IPS-NIHi7 (cell line): ENCODE data around the gene RPL26.
"Not testable (repeated sequence)": the region's sequence is repeated elsewhere in the genome, so short reads cannot be mapped to it uniquely, and the experiment has no call there.

Experiments used
- DNase-seq: peaks from one replicate; pipeline ENCODE4 v3.0.0; 2012; ENCODE audit warnings: mixed read lengths; ENCODE audit errors: extremely low spot score

The RPL26 gene

DNA sequence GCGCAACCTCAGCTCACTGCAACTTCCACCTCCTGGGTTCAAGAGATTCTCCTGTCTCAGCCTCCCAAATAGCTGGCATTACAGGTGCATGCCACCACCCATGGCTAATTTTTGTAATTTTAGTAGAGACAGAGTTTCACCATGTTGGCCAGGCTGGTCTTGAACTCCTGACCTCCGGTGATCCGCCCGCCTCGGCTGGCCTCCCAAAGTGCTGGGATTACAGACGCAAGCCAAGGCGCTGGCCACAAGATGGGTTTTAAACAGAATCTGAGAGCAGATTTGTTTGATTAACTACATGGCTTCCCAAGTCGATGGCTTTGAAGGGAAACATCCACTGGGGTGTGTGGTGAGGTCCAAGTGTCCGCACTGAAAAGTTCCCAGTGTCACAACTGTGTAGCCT lies 11.5 kb upstream of the RPL26 start:
- not testable (repeated sequence) for DNase-seq

DNA sequence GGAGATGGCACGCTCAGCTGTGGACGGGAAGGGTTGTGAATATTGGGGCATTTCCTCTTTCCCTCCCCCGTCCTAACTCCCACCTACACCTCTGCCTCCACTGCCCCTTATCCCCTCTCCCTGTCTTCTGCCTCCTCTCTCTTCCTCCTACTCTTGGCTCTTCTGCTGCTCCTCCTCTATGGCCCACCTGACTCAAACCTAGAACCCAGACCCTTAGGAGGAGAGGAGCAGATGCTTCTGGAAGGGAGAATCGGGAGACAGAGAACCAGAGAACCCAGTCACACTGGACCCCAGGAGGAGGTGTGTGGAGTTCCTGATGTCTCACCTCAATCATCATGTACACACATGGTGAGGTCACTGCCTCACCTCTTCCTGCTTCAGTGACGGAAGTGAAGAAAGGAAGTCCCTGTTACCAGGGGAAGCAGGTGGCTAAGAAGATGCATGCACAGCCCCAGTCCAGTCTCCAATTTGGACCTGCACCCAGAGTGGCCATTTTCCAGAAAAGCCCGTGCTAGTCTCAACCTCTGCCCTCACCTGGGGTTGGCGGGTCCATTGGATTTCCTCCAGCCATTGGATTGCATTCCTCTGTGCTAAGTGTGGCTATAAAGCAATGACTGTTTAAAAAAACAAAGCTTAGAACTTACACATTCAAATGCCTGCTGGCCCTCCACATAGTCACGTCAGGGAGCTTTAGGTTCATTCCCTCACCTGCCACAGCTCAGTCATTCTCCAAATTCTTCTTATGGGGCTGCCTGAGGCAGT lies 10.7 kb upstream of the RPL26 start:
- DNase-seq: no peak

DNA sequence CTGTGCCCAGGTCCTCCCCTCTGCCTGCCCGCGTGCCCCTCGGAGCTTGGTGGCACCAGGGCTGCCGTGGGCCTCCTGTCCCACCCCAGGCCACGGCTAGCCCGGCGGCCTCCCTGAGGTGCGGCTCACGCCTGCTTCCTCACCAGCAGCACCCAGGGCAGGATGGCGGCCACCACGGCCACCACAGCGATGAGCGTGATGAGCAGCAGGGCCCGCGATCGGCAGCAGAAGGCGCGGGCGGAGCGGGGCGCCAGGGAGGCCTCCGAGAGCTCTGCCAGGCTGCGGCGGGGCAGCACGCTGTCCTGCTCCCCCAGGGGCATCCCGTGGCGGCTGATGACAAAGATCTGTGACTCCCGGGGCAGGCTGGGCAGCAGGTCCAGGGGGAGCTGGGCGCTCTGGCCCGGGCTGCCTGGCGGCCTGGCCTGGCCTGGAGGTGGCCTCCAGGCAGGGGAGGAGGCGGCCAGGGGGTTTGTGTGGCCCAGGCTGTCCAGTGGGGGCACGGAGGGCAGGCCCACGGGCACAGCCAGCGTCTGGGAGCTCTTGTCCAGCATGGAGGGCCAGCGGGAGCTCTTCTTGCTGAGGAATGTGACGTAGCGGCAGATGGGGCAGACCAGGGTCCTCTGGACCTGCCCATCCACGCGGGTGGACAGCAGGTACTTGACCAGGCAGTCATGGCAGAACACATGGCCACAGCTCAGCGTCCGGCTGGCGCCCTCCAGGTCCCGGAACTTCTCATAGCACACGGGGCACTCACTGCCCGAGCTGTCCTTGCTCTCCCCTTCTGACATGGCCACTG lies 9.9 kb upstream of the RPL26 start:
- no peak for DNase-seq

DNA sequence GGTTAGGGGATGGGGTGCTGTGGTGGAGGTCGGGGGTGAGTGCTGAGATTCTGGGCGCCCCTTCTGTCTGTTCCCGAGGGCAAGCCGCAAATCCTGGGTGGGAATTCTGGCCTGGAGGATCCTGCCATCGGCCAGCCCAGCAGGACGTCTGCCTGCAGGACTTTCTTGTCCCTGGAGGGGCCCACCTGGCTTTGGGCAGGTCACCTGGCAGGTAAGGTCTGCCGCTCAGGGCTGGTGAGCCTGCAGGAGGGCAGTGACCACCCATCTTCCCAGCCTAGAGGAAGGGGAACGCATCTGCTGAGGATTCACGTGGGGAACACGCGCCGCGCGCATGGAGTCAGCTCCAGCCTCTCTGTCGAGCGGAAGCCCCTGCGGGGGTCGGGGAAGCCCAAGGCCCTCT lies 9.3 kb upstream of the RPL26 start:
- no peak for DNase-seq

DNA sequence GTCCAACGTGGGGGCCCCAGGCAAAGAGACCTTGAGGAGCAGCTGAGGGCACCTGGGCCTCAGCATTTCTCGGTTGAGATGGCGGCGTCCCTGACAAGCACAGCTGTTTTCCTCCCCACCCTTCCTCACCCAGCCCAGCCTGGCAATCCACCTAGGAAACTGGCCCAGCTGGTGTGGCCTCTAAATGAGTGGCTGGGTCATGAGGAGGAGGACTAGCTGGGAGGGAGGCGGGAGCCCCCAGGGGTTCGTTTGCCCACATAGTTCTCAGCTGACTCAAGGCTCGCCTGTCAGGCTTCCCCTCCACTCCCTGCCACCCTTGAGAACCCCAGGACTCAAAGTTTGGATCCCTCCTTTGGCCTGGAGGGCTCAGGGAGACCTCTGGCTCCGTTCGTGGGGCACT lies 8.7 kb upstream of the RPL26 start:
- no peak for DNase-seq

DNA sequence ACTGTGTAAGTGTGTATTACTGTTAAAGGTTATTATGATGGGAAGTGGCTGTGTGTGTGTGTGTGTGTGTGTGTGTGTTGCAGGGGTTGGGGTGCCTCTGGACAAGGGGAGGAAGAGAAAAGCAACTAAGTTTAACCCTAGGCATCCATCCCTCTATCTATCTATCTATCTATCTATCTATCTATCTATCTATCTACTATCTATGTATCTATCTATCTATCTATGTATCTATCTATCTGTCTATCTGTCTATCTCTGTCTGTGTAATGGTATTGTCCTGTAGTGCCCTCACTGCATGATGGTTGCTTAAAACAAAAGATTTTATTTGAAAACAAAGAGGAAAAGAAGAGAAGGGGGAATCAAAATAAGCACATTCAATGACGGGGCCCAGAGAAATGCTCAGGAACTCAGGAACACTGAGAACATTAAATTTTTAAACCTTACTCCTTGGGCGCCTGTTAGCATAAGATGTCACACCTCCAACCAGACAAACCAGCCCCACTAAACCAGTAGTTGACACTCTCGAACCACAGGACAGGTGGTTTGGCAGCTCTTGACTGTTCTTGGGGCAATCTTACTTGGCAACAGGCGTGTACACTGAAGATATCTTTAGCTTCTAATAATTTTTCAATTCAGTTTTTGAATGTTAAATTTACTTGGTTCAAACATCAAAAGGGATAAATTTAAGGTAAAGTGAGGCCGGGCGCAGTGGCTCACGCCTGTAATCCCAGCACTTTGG lies 5.1 kb upstream of the RPL26 start:
- DNase-seq: no peak

DNA sequence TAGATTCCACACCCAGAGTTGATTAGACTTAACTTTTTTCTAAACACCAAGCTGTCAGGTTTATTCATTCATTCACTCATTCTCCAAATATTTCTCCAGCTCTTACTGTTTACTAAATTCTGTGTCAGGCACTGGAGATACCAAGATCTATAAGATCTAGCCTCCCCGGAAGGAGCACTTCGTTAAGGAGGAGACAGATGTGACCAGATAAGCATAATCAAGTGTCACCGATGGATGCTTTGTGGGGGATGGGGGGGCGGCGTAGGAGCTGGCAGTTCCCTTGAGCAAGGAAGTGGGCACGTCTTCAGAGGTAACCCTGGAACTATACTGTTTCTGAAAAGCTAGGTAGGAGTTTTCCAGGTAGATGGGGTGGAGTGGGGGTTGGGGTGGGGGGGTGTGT lies 3.8 kb upstream of the RPL26 start:
- no peak for DNase-seq

DNA sequence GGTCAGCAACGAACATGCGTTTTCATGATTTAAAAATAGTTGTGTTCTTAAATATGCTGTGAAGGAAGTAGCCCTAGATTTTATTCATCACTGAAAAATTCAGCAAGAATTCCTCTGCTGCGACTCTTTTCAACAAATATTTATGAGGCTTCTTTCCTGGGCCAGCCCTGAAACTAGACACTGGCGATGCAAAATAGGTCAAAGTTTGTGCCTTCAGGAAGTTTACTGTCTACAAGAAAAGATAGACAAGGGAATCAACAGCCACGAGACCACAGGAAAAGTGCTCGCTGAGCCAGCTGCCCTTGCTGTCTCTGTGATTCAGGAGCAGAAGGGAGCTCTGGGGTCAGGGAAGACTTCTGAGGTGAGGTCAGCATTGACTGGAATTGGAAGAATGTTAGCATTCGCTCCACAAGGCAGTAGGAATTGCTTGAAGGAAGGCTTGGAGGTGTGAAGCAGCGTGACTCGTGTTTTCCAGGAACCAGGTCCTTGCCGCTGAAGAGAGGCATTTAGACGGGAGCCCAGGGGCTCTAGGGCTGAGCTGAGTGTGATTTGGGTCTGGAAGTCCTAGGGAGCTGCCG lies 1.9 kb upstream of the RPL26 start:
- peak; percentile 61 for DNase-seq

DNA sequence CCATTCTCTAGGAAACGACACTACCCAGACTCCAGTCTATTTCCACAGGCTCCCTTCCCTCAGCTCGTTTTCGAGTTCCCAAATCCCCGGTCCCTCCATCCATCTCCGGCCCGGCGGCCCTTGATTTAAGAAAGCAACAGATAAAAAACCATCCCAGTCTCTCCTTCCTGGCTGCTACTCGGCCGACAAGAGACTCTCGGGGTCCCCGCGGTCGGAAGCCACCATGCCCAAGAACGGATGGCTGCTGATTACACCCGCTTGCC lies 182 bp downstream of the RPL26 start:
- no peak for DNase-seq

DNA sequence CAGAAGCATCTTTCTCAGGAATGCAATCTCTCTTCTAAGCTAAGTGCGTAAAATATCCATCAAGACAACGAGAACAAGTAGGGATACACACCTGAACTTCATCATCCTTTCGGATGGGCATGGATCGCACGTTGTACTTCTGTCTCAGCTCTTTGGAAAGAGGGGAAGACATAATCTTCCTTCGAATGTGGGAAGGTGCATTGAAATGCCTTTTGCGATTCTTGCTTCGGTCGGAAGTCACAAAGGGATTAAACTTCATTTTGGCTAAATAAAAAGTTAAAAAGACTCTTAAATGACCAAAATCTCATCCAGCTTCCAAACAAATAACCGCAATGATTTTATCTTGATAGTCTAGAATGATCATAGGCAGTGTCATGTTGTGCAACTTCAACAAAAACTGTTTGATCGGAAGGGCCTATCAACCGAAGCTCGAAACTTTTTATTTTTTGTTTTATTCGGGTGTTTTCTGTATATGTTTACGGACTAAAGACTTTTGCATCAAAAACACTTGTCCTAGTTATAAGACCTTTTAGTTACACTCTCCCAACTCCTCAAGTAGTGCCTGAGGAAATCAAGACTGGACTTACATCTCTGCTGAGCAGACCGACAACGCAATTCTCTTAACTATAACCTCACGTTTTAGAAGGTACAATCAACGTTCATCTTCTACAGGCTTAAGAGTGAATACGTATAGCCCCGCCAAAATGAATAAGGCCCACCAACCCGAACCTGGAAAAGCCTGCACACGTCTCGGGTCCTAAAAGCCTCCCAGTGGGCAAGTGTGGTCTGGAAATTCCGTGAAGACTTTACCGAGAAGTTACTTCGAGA lies 727 bp downstream of the RPL26 start:
- DNase-seq: no peak

DNA sequence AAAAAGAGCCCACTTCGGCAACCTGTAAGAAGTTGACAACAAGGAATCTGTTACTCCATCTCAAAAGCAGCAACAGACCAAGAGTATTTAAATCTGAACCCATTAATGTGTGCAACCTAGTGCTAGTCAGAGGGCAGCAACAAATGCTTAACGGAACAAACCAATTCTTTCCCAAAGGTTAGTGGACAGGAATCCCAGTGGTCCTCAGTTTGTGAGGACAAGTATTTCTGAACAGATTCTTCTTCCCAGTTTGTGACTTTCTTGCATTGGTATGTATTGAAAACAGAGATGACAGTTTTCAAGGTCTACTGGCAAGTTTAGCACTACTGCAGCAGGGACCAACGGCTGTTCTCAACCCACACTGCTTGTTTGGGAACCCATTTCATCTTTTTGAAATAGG lies 2.9 kb downstream of the RPL26 start:
- DNase-seq: no peak

DNA sequence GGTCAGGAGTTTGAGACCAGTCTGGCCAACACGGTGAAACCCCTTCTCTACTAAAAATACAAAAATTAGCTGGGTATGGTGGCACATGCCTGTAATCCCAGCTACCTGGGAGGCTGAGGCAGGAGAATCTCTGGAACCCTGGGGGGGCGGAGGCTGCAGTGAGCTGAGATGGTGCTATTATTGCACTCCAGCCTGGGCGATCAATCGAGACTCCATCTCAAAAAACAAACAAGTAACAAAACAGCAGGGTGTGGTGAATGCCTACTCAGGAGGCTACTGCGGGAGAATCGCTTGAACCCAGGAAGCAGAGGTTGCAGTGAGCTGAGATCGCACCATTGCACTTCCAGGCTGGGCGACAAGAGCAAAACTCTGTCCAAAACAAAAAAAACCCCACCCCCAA lies 4.9 kb downstream of the RPL26 start:
- not testable (repeated sequence) for DNase-seq

DNA sequence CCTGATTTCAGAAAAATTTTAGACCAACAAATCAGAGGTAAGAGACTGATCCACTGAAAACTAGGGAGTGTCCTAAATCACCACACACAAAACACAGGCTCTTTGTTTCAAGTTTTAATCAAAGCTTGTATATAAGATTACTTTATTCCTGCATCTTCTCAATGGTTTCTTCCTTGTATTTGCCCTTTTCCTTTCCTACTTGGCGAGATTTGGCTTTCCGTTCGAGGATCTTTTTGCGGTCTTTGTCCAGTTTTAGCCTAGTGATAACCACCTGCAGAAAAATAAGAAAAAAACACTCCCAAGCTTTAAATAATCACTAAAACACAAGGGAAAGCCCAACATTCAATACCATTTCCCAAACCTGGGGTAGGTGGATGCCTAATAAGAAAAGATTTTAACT lies 5.6 kb downstream of the RPL26 start:
- DNase-seq: no peak

DNA sequence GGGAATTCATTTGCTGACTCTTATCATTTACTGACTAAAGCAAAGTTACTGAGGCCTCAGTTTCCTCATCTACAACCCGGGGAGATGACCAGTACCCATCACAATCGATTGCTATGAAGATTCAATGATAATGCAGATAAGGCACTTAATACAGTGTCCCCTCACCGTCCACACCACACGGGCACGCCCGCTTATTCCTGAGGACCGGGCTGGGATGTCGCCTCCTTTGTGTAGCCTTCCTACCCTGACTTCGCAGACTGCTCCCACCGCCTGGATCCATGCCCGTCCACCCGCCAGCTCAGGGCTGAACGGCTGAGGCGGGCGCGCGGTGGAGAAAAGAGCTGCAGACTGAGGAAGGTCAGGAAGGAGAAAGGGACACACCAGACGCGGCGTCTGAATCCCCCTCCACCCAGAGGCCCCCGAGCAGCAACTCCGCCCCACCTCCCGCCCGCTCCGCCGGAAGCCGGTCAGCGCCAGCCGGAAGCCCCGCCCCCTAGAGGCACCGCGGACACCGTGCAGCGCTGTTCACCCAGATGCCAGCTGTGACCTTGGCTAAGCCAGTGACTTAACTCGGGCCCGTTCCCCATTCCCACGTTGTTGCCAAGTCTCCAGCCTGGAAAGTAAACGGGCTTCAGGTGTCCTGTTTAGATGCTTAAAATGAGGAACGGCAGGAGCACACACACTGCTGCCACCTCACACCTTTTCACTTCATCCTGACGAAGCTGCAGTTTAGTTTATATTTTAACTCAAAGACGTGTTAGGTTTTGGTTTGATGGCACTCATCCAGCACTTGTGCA lies 6.5 kb downstream of the RPL26 start, which contains the start of gene KRABD2:
TSS of gene KRABD2 (minus strand) at position 434 of the 797 bp plus-strand sequence.
- peak; percentile 98 for DNase-seq

DNA sequence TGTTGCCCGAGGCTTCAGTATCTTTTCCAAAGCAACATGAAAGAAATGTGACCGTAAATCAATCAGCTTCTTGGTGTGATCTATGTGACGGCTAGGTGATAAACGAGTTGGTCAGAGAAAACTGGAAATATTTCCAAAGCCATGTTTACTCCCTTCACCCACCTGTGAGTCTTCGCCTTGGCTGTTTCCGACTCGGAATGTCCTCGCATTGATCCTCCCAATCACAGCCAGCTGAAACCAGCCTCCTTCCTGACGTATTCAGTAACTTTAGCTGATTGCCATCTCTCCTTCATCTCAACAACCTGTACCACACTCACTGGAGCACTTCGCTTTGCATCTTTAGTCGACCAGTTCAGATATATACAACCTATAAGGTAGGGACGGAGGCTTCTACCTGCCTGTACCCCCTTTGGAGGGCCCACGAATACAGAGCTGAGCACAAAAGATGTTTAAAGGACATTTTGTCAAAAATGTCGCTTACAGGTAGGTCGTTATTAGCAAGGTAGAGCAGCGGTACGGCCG lies 7.2 kb downstream of the RPL26 start:
- no peak for DNase-seq

DNA sequence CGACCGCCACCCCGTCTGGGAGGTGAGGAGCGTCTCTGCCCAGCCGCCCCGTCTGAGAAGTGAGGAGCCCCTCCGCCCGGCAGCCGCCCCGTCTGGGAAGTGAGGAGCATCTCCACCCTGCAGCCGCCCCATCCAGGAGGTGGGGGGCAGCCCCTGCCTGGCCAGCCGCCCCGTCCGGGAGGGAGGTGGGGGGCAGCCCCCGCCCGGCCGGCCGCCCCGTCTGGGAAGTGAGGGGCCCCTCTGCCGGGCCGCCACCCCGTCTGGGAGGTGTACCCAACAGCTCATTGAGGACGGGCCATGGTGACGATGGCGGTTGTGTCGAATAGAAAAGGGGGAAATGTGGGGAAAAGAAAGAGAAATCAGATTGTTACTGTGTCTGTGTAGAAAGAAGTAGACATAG lies 9.1 kb downstream of the RPL26 start:
- DNase-seq: not testable (repeated sequence)

DNA sequence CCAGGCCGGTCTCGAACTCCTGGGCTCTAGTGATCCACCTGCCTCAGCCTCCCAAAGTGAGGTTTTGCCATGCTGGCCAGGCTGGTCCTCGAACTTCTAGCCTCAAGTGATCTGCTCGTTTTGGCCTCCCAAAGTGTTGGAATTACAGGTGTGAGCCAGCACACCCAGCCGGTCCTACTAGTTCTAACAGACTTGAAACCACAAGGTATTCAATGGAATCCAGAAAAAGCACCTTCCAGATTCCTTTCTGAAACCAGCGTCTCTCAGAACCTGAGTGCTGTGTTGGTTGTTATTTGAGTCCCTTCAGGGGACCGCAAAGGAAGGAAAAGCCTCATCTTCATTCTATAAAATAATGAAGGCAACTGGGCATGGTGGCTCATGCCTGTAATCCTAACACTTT lies 10.6 kb downstream of the RPL26 start:
- DNase-seq: no peak

DNA sequence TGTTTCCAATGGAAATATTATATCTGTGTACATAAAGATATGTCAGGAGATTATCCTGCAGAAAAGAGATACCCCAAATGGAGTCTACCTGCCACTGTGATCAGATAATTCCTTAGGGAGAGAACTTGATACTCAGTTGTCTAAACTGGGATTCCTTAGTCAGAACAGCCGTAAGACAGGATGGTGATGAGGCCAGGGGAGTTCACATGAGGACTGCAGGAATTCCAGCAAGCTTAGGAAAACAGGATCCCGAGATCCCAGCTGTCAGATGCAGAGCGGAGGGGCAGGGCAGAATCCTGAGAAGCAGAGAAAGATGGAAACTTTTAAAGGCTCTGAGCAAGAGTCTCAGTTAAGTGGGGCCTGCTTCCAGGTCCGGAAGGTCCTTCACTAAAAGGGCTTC lies 11.2 kb downstream of the RPL26 start:
- DNase-seq: no peak

DNA sequence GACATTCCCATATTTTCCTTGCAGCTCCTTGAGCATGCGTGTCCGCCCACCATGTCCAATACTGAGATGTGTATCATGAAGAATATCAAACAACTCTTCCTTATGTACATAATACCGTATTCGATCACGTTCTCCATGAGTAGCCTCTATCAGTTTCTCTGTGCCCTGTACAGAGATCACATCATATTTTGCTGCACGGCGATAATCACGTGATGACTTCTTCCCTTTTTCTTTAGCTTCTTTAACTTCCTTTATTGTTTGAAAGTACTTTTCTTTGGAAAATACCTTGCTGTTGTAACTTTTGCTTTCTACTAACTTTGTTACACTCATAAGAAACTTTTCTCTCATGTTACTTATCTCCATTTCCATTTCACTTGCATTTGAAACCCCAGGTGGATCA lies 13.0 kb downstream of the RPL26 start:
- DNase-seq: no peak

DNA sequence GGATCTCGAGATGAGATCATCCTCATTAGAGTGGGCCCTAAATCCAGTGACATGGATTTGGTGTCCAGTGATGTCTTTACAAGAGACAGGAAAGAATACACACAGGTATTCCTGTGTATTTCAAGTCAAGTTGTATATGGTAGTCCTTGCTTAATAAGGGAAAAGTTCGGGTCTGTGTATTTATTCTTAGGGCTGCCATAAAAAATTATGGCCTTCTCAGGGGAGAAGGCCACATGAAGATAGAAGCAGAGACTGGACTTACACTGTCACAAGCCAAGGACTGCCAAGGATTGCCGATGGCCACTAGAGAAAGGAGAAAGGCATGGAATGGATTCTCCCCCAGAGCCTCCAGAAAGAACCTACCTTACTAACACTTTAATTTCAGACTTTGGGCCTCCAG lies 14.8 kb downstream of the RPL26 start:
- no peak for DNase-seq

DNA sequence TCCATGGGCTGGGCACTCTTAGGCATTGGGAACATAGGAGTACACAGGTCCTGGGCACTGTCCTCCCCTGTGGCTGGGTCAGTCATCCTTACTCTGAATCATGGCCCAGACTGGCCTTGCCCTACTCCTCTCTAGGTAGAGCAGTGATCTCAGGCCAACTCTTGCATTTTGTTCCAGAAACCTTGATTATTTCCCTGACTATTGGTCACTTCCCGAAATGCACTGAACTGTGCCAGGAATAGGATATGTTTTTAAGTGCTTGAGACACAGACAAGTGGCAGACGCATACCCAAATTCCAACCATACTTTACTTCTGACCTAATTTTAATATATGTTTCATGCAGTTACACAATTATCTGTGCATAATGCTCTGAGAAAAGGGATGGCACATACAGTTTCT lies 16.8 kb downstream of the RPL26 start:
- DNase-seq: no peak
